Left ventricle myocardium inferior (tissue), 1 donor: ENCODE results near the gene MAP1S. TPM values are rescaled to one million over a fixed set of nuclear protein-coding genes. Genes with fewer than 3 reads are reported as not detected.
A peak's percentile ranks its signal among the peaks of the same experiment; 100 is the strongest.

ENCODE experiments used
- DNase-seq: peaks from one replicate; pipeline ENCODE4 v3.0.0-alpha.2; 2020
- H3K27ac ChIP-seq: fragments of 200-600 bp; replicated peaks from 2 replicates; pipeline ENCODE4 v1.8.0; 2021
- H3K27me3 ChIP-seq: fragments of 200-600 bp; 2 replicates; pipeline ENCODE4 v1.8.0; 2021; ENCODE audit warnings: low read depth
- H3K36me3 ChIP-seq: fragments of 200-600 bp; 2 replicates; pipeline ENCODE4 v1.8.0; 2021
- H3K4me1 ChIP-seq: fragments of 200-600 bp; 2 replicates; pipeline ENCODE4 v1.8.0; 2021
- H3K4me3 ChIP-seq: fragments of 200-600 bp; 2 replicates; pipeline ENCODE4 v1.8.0; 2021; ENCODE audit warnings: mild to moderate bottlenecking, moderate library complexity
- H3K9me3 ChIP-seq: fragments of 200-600 bp; replicated peaks from 2 replicates; pipeline ENCODE4 v1.8.0; 2021
- intact Hi-C: fragments of 100-400 bp; cut with micrococcal nuclease; formaldehyde crosslinking; loops from one replicate; pipeline ENCODE4 v1.11.0; 2022
- total RNA-seq: library from RNA; stranded (reverse); fragmentation: NEBNext Ultra II Directional; extraction: Animal tissue kit (Norgen Biotek cat#: 25700); gene quantifications from one replicate; pipeline ENCODE4 v1.2.1, GENCODE V29; 2021
- TF ChIP-seq, protein P1 (sequence below): fragments of 200-600 bp; IDR thresholded peaks from 2 replicates; pipeline ENCODE4 v1.8.0; 2021; ENCODE audit warnings: antibody characterized with exemption, mild to moderate bottlenecking, borderline replicate concordance
- donor health status: DM: no; HTN: yes; CAD: no; lungs with severe emphysema.

The MAP1S gene
- total RNA-seq, 1 donor from 2014 or later, result 21.4 TPM

DNA sequence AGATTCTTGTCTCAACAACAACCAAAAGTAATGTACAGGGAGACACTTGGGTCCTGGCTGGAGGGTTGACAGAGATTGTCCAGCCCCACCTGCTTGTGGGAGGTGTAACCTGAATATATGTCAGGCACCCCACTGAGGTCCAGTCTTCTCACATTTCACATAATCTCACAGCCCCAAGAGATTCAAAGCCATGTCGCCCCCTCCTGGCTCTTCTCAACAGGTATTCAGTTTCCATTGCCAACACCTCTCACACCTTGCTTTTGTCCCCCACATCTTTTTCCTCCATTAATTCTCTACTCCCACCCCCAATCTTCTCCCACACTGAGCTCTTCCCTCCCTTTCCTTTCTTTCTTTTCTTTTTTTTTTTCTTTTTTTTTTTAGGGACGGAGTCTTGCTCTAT is 42.3 kb upstream of the MAP1S start:
- intact Hi-C loops, result no loop called here
- no peak overlapping the region for H3K4me3 ChIP-seq
- no peak overlapping the region for H3K27ac ChIP-seq
- H3K36me3 ChIP-seq, result no peaks in the 10 kb centered on the region
- no peak for DNase-seq
- H3K9me3 ChIP-seq, result no peaks in the 10 kb centered on the region
- TF ChIP-seq, protein P1, sequence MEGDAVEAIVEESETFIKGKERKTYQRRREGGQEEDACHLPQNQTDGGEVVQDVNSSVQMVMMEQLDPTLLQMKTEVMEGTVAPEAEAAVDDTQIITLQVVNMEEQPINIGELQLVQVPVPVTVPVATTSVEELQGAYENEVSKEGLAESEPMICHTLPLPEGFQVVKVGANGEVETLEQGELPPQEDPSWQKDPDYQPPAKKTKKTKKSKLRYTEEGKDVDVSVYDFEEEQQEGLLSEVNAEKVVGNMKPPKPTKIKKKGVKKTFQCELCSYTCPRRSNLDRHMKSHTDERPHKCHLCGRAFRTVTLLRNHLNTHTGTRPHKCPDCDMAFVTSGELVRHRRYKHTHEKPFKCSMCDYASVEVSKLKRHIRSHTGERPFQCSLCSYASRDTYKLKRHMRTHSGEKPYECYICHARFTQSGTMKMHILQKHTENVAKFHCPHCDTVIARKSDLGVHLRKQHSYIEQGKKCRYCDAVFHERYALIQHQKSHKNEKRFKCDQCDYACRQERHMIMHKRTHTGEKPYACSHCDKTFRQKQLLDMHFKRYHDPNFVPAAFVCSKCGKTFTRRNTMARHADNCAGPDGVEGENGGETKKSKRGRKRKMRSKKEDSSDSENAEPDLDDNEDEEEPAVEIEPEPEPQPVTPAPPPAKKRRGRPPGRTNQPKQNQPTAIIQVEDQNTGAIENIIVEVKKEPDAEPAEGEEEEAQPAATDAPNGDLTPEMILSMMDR, result peak; percentile 12
- peaks cover 22% of the 10 kb centered on the region for H3K27me3 ChIP-seq
- H3K4me1 ChIP-seq, result peaks cover 23% of the 10 kb centered on the region

- intact Hi-C loops, result no loop called here
- Histone ChIP-seq H3K27me3 (peaks cover 39% of the 10 kb centered on the region), H3K27ac (no peak overlapping the region)
Measured at GRCh38 chr19:17678836-17679235, 40.4 kb upstream of the MAP1S start.

DNA sequence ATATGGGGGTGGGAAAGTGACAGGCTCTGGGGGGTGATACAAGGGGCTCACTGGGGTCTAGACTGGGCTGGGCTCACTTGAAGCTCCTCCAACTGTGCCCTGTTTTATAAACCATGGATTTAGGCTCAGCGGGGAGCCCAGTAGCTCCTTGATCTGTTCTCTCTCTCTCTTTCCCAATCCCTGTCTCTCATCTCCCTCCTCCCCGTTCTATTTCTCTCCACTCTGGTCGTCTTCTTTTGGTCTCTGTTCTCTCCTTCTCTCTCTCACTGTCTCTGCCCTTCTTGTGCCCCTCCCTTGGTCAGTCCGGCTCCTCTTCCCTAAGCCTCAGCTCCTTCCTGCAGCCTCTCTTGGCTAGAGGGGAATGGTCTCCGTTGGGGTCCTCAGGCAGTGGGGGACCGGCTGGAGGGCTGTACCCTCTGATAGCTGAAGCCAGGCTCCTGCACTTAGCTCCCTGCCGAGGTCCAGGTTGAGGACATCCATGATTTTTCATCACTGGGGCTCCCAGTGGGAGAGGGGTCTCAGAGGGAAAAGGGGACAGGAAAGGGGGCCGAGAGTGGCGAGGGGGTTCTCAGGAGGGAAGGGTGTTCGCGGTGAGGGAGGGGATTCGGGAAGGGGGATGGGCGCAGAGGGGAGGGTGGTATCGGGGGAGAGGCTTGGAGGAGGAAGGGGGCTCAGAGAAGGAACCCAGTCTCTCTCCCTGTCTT is 39.6 kb upstream of the MAP1S start:
- no peak for DNase-seq
- Histone ChIP-seq H3K9me3 (no peaks in the 10 kb centered on the region), H3K4me1 (peaks cover 23% of the 10 kb centered on the region), H3K27ac (peak overlapping the region; percentile 58), H3K36me3 (no peaks in the 10 kb centered on the region), H3K4me3 (peak overlapping the region; percentile 60), H3K27me3 (peaks cover 43% of the 10 kb centered on the region)
- intact Hi-C loops, result no loop called here
- TF ChIP-seq, protein P1, result no peak

More at GRCh38 chr19:17678836-17679235, 40.4 kb upstream of the MAP1S start:
- H3K4me3 ChIP-seq, result no peak overlapping the region
- H3K9me3 ChIP-seq, result no peaks in the 10 kb centered on the region
- peaks cover 23% of the 10 kb centered on the region for H3K4me1 ChIP-seq
- H3K36me3 ChIP-seq, result no peaks in the 10 kb centered on the region
- DNase-seq, result no peak
- TF ChIP-seq, protein P1, result no peak

- H3K4me1 ChIP-seq, result peaks cover 23% of the 10 kb centered on the region
- peak overlapping the region; percentile 58 for H3K27ac ChIP-seq
- peak overlapping the region; percentile 60 for H3K4me3 ChIP-seq
- H3K36me3 ChIP-seq, result no peaks in the 10 kb centered on the region
- H3K27me3 ChIP-seq, result peaks cover 48% of the 10 kb centered on the region
- intact Hi-C loops, result no loop called here
- TF ChIP-seq, protein P1, result no peak
- DNase-seq, result peak; percentile 82
- no peaks in the 10 kb centered on the region for H3K9me3 ChIP-seq
Measured at GRCh38 chr19:17680230-17680722, 39.0 kb upstream of the MAP1S start.

GRCh38 chr19:17681505-17682125 is 37.7 kb upstream of the MAP1S start:
- DNase-seq, result peak; percentile 31
- H3K4me1 ChIP-seq, result peaks cover 31% of the 10 kb centered on the region
- peaks cover 58% of the 10 kb centered on the region for H3K27me3 ChIP-seq
- TF ChIP-seq, protein P1, result no peak
- H3K4me3 ChIP-seq, result no peak overlapping the region
- H3K27ac ChIP-seq, result no peak overlapping the region
- intact Hi-C loops, result no loop called here
- H3K9me3 ChIP-seq, result no peaks in the 10 kb centered on the region
- no peaks in the 10 kb centered on the region for H3K36me3 ChIP-seq
